Progenitor cell of endocrine pancreas (in vitro differentiated cells): Measurements from ENCODE around the gene SOX6. TPM values are rescaled to one million over a fixed set of nuclear protein-coding genes. Genes with fewer than 3 reads are reported as not detected.

Experiments
- DNase-seq: peaks from one replicate; pipeline ENCODE4 v3.0.0; 2021; ENCODE audit warnings: low spot score; ENCODE audit not compliant: unreplicated experiment
- H3K27ac Mint-ChIP-seq: 2 replicates; pipeline ENCODE4 v1.8.0; 2021; ENCODE audit warnings: mild to moderate bottlenecking, moderate library complexity, mixed read lengths
- H3K27me3 Mint-ChIP-seq: 2 replicates; pipeline ENCODE4 v1.8.0; 2021; ENCODE audit warnings: mixed read lengths
- H3K36me3 Mint-ChIP-seq: 2 replicates; pipeline ENCODE4 v1.8.0; 2022; ENCODE audit warnings: mixed read lengths; ENCODE audit not compliant: insufficient read depth
- H3K4me1 Mint-ChIP-seq: 2 replicates; pipeline ENCODE4 v1.8.0; 2021; ENCODE audit warnings: low read depth, mixed read lengths
- H3K4me3 Mint-ChIP-seq: 2 replicates; pipeline ENCODE4 v1.8.0; 2021; ENCODE audit warnings: low read depth, mild to moderate bottlenecking, moderate library complexity, mixed read lengths
- H3K9me3 Mint-ChIP-seq: 2 replicates; pipeline ENCODE4 v1.8.0; 2021; ENCODE audit warnings: low read depth, mixed read lengths
- total RNA-seq: library from RNA; stranded (reverse); gene quantifications from 2 replicates; pipeline ENCODE4 v1.2.1, GENCODE V29; 2021
- TF ChIP-seq, protein P1 (sequence below): fragments of 200-600 bp; sonication (generic); IDR thresholded peaks from one replicate; pipeline ENCODE4 v1.5.0; 2021; ENCODE audit warnings: antibody characterized with exemption, mild to moderate bottlenecking; ENCODE audit not compliant: unreplicated experiment

Gene SOX6
- total RNA-seq, 1 donor from 2014 or later = 34.9 TPM

DNA sequence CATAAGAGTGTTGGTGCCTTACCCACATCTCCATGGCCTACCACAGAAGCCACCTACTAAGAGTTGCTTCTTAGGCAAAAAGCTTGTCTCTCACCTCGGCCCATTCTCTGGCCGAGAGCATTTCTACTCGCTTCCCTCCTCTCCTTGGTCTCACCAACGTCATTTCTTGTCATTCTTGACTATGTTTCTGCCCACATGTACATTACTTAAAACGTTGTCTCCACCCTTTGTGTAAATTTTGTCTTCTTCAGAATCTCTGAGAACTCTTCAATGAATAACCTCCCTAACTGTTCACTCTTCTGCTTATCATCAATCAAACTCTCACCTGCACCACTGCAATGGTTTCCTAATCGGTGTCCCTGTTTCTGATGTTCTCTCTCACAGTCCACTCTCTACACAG, 20.1 kb downstream of the SOX6 start:
- peak overlapping the region; percentile 3 for H3K27ac Mint-ChIP-seq
- H3K4me1 Mint-ChIP-seq = peaks cover 15% of the 10 kb centered on the region
- no peaks in the 10 kb centered on the region for H3K27me3 Mint-ChIP-seq
- TF ChIP-seq, protein P1, sequence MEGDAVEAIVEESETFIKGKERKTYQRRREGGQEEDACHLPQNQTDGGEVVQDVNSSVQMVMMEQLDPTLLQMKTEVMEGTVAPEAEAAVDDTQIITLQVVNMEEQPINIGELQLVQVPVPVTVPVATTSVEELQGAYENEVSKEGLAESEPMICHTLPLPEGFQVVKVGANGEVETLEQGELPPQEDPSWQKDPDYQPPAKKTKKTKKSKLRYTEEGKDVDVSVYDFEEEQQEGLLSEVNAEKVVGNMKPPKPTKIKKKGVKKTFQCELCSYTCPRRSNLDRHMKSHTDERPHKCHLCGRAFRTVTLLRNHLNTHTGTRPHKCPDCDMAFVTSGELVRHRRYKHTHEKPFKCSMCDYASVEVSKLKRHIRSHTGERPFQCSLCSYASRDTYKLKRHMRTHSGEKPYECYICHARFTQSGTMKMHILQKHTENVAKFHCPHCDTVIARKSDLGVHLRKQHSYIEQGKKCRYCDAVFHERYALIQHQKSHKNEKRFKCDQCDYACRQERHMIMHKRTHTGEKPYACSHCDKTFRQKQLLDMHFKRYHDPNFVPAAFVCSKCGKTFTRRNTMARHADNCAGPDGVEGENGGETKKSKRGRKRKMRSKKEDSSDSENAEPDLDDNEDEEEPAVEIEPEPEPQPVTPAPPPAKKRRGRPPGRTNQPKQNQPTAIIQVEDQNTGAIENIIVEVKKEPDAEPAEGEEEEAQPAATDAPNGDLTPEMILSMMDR = no peak
- DNase-seq = no peak
- no peak overlapping the region for H3K4me3 Mint-ChIP-seq
- H3K36me3 Mint-ChIP-seq = peaks cover 4% of the 10 kb centered on the region
- H3K9me3 Mint-ChIP-seq = no peaks in the 10 kb centered on the region

DNA sequence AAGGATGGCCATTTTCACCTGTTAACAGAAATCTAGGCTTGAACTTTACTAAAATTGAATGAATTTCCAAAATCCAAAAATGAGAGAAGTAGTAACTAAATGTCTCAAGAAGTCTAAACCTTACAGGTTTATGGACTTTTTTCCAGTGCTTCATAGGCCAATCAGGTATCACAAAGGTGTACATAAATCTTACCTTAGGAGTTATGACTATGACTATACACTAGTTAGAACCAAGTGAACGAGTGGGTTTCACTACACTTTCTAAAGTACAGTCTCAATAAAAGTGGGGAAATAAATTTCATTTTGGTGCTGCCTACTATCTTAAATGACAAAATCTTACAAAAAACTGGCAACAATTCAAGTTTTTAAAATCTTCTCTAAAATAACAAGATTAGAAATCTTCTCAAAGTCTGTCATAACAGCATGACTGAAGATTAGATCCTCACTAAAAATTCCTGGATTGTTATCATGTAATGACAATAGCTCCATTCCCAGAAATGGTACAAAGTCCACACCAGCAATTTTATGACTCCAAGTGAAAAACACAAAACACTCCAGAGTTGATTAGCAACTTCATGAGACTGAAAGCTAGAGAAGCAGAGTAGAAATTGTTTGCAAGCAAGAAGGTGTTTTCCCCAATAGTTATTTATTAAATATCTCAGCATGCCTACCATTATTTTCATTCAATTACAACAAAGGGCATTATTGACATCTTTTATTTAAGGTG, 20.9 kb downstream of the SOX6 start:
- peaks cover 15% of the 10 kb centered on the region for H3K4me1 Mint-ChIP-seq
- no peak overlapping the region for H3K27ac Mint-ChIP-seq
- H3K27me3 Mint-ChIP-seq = no peaks in the 10 kb centered on the region
- H3K9me3 Mint-ChIP-seq = no peaks in the 10 kb centered on the region
- H3K36me3 Mint-ChIP-seq = peaks cover 4% of the 10 kb centered on the region
- no peak for DNase-seq
- TF ChIP-seq, protein P1 = no peak
- no peak overlapping the region for H3K4me3 Mint-ChIP-seq

DNA sequence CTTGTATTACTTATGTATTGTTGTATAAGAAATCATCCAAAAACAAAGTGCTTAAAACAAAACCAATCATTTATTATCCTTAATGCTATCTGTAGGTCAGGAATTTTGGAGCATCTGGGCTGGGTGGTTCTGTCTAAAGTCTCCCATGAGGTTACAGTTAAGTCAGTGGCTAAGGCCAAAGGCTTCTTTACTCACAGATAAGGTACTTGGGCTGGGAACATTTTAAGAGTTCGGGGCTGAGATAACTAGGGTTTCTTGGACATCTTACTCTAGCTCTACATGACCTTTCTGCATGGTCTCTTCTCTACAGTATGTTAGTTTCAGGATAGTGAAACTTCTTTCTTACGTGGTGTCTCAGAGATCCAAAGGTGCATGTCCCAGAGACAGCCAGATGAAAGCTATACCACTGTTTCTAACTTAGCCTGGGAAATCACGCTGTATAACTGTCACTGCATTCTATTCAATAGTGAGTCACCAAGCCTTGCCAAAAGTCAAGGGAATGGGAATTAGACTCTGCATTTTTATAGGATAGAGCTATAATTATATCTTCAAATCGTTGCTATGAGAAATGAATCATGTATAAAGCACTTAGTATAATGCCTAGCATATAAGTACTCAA, 29.6 kb downstream of the SOX6 start:
- Mint-ChIP-seq H3K36me3 (peaks cover 7% of the 10 kb centered on the region), H3K4me1 (no peaks in the 10 kb centered on the region), H3K27me3 (no peaks in the 10 kb centered on the region), H3K27ac (no peak overlapping the region), H3K4me3 (no peak overlapping the region), H3K9me3 (peaks cover 9% of the 10 kb centered on the region)
- TF ChIP-seq, protein P1 = no peak
- DNase-seq = no peak

DNA sequence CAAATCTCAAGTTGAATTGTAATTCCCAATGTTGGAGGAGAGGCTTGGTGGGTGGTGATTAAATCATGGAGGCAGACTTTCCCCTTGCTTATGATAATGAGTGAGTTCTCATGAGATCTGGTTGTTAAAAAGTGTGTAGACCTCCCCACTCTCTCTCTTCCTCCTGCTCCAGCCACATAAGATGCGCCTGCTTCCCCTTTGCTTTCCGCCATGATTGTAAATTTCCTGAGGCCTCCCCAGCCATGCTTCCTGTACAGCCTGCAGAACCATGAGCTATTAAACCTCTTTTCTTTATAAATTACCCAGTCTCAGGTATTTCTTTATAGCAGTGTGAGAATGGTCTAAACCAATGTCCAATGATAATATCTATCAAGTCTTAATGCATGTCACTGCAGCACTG, 34.2 kb downstream of the SOX6 start:
- TF ChIP-seq, protein P1 = no peak

DNA sequence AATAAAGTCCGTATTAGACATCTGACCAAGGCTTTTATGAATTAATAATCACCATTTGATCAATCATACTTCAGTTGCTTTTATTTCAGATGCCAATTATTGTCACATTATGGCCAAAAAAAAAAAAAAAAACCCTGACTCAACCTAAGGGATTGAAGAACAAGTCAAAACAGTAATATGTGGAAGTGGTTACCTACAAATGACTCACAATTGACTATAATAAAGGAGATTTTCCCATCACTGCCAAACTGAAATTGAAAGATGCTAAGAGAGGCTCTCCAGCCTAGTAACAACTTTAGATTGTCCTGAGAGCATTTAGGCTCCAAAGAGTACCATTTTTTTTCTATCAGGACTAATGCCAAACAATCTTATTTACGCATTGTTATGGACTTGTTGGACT, 35.2 kb downstream of the SOX6 start:
- no peak overlapping the region for H3K27ac Mint-ChIP-seq
- H3K27me3 Mint-ChIP-seq = no peaks in the 10 kb centered on the region
- no peak overlapping the region for H3K4me3 Mint-ChIP-seq
- H3K4me1 Mint-ChIP-seq = no peaks in the 10 kb centered on the region
- H3K9me3 Mint-ChIP-seq = peaks cover 8% of the 10 kb centered on the region
- H3K36me3 Mint-ChIP-seq = peaks cover 6% of the 10 kb centered on the region
- TF ChIP-seq, protein P1 = no peak
- DNase-seq = no peak

More for the DNA sequence above, 34.2 kb downstream of the SOX6 start:
- DNase-seq = no peak
- Mint-ChIP-seq H3K27me3 (no peaks in the 10 kb centered on the region), H3K4me1 (no peaks in the 10 kb centered on the region), H3K9me3 (peaks cover 9% of the 10 kb centered on the region), H3K36me3 (peaks cover 7% of the 10 kb centered on the region), H3K27ac (no peak overlapping the region), H3K4me3 (no peak overlapping the region)
